IPS-18a (cell line): ENCODE results near the gene MAP7D3.
"Not testable (repeated sequence)": the region's sequence is repeated elsewhere in the genome, so short reads cannot be mapped to it uniquely, and the experiment has no call there.

Experiments used
- H3K27ac ChIP-seq: one replicate; pipeline ENCODE4 v1.5.1; 2013; ENCODE audit warnings: low read length
- H3K27me3 ChIP-seq: one replicate; pipeline ENCODE4 v1.6.1; 2013; ENCODE audit warnings: mild to moderate bottlenecking, low read length; ENCODE audit not compliant: control insufficient read depth, insufficient read depth
- H3K36me3 ChIP-seq: one replicate; pipeline ENCODE4 v1.6.1; 2013; ENCODE audit warnings: low read depth, low read length; ENCODE audit not compliant: control insufficient read depth
- H3K4me1 ChIP-seq: one replicate; pipeline ENCODE4 v1.6.1; 2013; ENCODE audit warnings: low read depth, low read length; ENCODE audit not compliant: control insufficient read depth
- H3K4me3 ChIP-seq: one replicate; pipeline ENCODE4 v1.5.1; 2013; ENCODE audit warnings: low read length
- H3K9ac ChIP-seq: one replicate; pipeline ENCODE4 v1.6.1; 2013; ENCODE audit warnings: mild to moderate bottlenecking, low read length, moderate library complexity
- H3K9me3 ChIP-seq: one replicate; pipeline ENCODE4 v1.6.1; 2013; ENCODE audit warnings: low read depth, low read length; ENCODE audit not compliant: control insufficient read depth

The MAP7D3 gene, protein sequence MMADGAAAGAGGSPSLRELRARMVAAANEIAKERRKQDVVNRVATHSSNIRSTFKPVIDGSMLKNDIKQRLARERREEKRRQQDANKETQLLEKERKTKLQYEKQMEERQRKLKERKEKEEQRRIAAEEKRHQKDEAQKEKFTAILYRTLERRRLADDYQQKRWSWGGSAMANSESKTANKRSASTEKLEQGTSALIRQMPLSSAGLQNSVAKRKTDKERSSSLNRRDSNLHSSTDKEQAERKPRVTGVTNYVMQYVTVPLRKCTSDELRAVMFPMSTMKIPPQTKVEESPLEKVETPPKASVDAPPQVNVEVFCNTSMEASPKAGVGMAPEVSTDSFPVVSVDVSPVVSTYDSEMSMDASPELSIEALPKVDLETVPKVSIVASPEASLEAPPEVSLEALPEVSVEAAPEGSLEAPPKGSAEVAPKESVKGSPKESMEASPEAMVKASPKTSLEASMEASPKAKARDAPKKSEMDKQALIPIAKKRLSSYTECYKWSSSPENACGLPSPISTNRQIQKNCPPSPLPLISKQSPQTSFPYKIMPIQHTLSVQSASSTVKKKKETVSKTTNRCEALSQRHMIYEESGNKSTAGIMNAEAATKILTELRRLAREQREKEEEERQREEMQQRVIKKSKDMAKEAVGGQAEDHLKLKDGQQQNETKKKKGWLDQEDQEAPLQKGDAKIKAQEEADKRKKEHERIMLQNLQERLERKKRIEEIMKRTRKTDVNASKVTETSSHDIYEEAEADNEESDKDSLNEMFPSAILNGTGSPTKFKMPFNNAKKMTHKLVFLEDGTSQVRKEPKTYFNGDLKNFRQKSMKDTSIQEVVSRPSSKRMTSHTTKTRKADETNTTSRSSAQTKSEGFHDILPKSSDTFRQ

GRCh38 chrX:136251041-136251991, at the start of gene MAP7D3:
MAP7D3 (minus strand) TSS chrX:136251400; CDS start chrX:136251358, 42 bp downstream.
- peaks cover 4% of the 10 kb centered on the region for H3K9me3 ChIP-seq
- no peaks in the 10 kb centered on the region for H3K27me3 ChIP-seq
- H3K36me3 ChIP-seq = no peaks in the 10 kb centered on the region
- H3K27ac ChIP-seq = no peak within 1 kb of the TSS
- no peaks in the 10 kb centered on the region for H3K4me1 ChIP-seq
- peak within 1 kb of the TSS; percentile 73 for H3K4me3 ChIP-seq
- peak within 1 kb of the TSS; percentile 54 for H3K9ac ChIP-seq

DNA sequence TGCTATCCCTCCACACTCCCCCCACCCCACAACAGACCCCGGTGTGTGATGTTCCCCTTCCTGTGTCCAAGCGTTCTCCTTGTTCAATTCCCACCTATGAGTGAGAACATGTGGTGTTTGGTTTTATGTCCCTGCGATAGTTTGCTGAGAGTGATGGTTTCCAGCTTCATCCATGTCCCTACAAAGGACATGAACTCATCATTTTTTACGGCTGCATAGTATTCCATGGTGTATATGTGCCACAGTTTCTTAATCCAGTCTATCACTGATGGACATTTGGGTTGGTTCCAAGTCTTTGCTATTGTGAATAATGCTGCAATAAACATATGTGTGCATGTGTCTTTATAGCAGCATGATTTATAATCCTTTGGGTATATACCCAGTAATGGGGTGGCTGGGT, 49.5 kb upstream of the MAP7D3 start, which contains the start of gene ADGRG4:
ADGRG4 (plus strand) TSS at position 243 of the 400 bp plus-strand sequence. CDS start 7,815 bp downstream, outside the sequence.
- H3K36me3 ChIP-seq, H3K4me1 ChIP-seq, H3K27me3 ChIP-seq, H3K27ac ChIP-seq, H3K9ac ChIP-seq, H3K4me3 ChIP-seq: not testable (repeated sequence)
- H3K9me3 ChIP-seq = peaks cover 29% of the 10 kb centered on the region

GRCh38 chrX:136295380-136295779, 44.2 kb upstream of the MAP7D3 start:
- no peak overlapping the region for H3K9ac ChIP-seq
- H3K9me3 ChIP-seq = peaks cover 14% of the 10 kb centered on the region
- H3K36me3 ChIP-seq = no peaks in the 10 kb centered on the region
- H3K27me3 ChIP-seq = no peaks in the 10 kb centered on the region
- H3K27ac ChIP-seq = no peak overlapping the region
- no peaks in the 10 kb centered on the region for H3K4me1 ChIP-seq
- no peak overlapping the region for H3K4me3 ChIP-seq

DNA sequence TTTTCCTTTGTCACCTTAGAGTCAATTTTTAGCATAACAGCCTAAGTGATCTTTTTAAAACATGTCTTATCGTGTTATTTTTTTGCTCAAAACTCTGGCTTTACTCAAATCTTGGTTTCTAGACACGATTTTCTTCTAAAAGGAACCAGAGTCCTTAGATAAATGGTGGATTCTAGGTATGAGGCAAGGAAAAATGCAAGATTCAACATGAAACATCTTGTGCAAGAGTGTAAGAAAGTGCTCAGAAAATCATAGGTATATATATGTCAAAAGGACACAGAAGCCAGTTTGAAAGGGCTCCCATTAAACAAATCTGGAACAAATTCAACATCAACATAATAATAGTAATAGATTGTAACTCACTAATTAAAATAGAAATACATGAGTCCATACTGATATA, 41.5 kb upstream of the MAP7D3 start:
- peaks cover 14% of the 10 kb centered on the region for H3K9me3 ChIP-seq
- no peaks in the 10 kb centered on the region for H3K27me3 ChIP-seq
- H3K27ac ChIP-seq = no peak overlapping the region
- no peaks in the 10 kb centered on the region for H3K4me1 ChIP-seq
- H3K36me3 ChIP-seq = no peaks in the 10 kb centered on the region
- H3K9ac ChIP-seq = no peak overlapping the region
- H3K4me3 ChIP-seq = no peak overlapping the region

DNA sequence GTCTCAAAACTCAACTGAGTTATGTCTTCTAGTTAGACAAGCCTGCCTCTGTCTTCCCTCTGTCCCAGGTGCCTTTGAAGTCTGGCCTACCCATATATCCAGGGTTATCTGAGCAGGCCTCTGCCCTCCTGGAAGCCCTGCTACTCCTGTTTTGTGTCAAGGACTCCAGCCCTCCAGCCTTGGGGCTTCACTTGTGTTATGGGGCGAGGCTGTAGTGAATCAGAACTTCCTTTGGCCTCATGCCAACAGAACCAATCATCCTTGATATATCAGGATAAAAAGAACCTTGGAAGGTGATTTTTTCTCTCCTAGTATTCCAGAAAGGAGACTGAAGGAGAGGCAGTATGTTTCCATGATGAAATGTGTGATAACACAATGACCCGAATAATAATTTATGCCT, 40.6 kb upstream of the MAP7D3 start:
- Histone ChIP-seq H3K27me3 (no peaks in the 10 kb centered on the region), H3K9me3 (peaks cover 14% of the 10 kb centered on the region), H3K9ac (no peak overlapping the region), H3K4me1 (no peaks in the 10 kb centered on the region), H3K4me3 (no peak overlapping the region), H3K27ac (no peak overlapping the region), H3K36me3 (no peaks in the 10 kb centered on the region)

DNA sequence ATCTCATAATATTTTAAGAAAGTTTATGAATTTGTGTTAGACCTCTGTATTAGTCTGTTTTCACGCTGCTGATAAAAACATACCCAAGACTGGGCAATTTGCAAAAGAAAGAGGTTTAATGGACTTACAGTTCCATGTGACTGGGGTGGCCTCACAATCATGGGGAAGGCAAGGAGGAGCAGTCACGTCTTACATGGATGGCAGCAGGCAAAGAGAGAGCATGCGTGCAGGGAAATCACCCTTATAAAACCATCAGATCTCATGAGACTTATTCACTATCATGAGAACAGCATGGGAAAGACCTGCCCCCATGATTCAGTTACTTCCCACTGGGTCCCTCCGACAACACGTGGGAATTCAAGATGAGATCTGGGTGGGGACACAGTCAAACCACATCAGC, 35.2 kb upstream of the MAP7D3 start:
- H3K27ac ChIP-seq, H3K4me1 ChIP-seq, H3K36me3 ChIP-seq, H3K9ac ChIP-seq, H3K4me3 ChIP-seq, H3K9me3 ChIP-seq, H3K27me3 ChIP-seq: not testable (repeated sequence)

DNA sequence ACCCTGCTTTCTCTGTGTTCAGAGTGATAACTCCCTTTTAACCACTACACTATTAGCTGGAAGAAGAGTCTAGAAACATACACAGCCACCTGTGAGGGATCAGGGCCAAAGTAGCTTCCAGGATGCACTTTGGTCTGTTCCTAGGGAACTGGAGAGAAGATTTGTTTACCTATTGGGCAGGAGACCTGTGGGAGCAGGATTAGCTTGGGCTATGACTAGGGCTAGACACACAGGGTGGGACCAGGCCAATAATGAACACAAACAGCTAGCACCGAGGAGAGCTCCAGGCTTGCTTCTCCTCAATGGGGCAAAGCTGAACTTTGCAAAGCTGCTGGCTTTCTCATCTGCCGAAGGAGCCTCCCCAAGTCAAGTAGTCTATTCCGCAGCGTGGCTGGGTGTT, 24.4 kb upstream of the MAP7D3 start:
- no peaks in the 10 kb centered on the region for H3K36me3 ChIP-seq
- no peak overlapping the region for H3K4me3 ChIP-seq
- H3K9me3 ChIP-seq = peaks cover 2% of the 10 kb centered on the region
- no peaks in the 10 kb centered on the region for H3K4me1 ChIP-seq
- no peak overlapping the region for H3K27ac ChIP-seq
- H3K9ac ChIP-seq = no peak overlapping the region
- no peaks in the 10 kb centered on the region for H3K27me3 ChIP-seq

DNA sequence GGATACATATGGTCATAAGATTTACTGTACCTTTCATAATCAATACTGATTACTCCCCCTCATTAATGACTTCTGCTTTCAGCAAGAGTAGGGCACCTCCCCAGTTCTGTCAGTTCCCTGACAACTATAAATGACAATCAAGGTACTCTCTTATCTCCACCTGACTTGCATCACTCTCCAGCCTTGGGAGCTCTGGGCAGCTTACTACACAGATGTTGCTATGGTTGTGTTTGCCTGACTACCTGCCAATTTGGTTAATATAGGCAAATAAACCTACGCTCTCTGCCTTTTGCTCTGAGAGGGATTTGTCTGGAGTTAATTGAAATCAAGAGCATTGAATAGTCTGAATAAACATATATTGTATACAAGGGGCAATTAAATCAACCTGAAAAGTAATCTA, 22.8 kb upstream of the MAP7D3 start:
- Histone ChIP-seq H3K9ac (no peak overlapping the region), H3K36me3 (no peaks in the 10 kb centered on the region), H3K9me3 (peaks cover 6% of the 10 kb centered on the region), H3K4me3 (no peak overlapping the region), H3K4me1 (no peaks in the 10 kb centered on the region), H3K27ac (no peak overlapping the region), H3K27me3 (no peaks in the 10 kb centered on the region)

GRCh38 chrX:136272325-136272724, 21.1 kb upstream of the MAP7D3 start:
- no peaks in the 10 kb centered on the region for H3K4me1 ChIP-seq
- H3K9ac ChIP-seq = no peak overlapping the region
- H3K27me3 ChIP-seq = no peaks in the 10 kb centered on the region

GRCh38 chrX:136271300-136271699, 20.1 kb upstream of the MAP7D3 start:
- Histone ChIP-seq H3K27ac (no peak overlapping the region), H3K9ac (no peak overlapping the region), H3K4me3 (no peak overlapping the region), H3K27me3 (no peaks in the 10 kb centered on the region), H3K9me3 (peaks cover 6% of the 10 kb centered on the region), H3K4me1 (no peaks in the 10 kb centered on the region), H3K36me3 (no peaks in the 10 kb centered on the region)

More at GRCh38 chrX:136272325-136272724, 21.1 kb upstream of the MAP7D3 start:
- peaks cover 6% of the 10 kb centered on the region for H3K9me3 ChIP-seq
- no peak overlapping the region for H3K27ac ChIP-seq
- no peaks in the 10 kb centered on the region for H3K36me3 ChIP-seq
- no peak overlapping the region for H3K4me3 ChIP-seq

- H3K4me1 ChIP-seq = no peaks in the 10 kb centered on the region
- H3K27me3 ChIP-seq = no peaks in the 10 kb centered on the region
- H3K4me3 ChIP-seq = no peak overlapping the region
- H3K9ac ChIP-seq = no peak overlapping the region
- H3K9me3 ChIP-seq = peaks cover 6% of the 10 kb centered on the region
- no peaks in the 10 kb centered on the region for H3K36me3 ChIP-seq
- H3K27ac ChIP-seq = no peak overlapping the region
Observed at GRCh38 chrX:136269921-136270320, 18.7 kb upstream of the MAP7D3 start.
